ENCODE results near the gene SELENOV. TPM values are rescaled to one million over a fixed set of nuclear protein-coding genes. Genes with fewer than 3 reads are reported as not detected.
A peak's percentile ranks its signal among the peaks of the same experiment; 100 is the strongest.

SELENOV gene
- total and polyA plus RNA-seq, 9 of the 15 experiments (the other 6 are each of a cell fraction or from before 2014, with no cell fraction given): 0.04 to 0.09 (median 0.06) TPM; not detected in 4

- TF ChIP-seq TBL1XR1 (IDR thresholded peaks at IDR 0.05; ENCODE audit: low read length in 2 of 2) (no peak), ZNF584 (CRISPR knock-in tag; IDR thresholded peaks at IDR 0.05; ENCODE audit: low read depth) (no peak), NFIC (IDR thresholded peaks at IDR 0.05) (no peak), BDP1 (IDR thresholded peaks at IDR 0.05; ENCODE audit: insufficient read depth, insufficient read length) (no peak), PHTF2 (CRISPR knock-in tag; IDR thresholded peaks at IDR 0.05) (no peak), ZNF561 (CRISPR knock-in tag; conservative IDR thresholded peaks at IDR 0.05) (no peak), ZNF655 (CRISPR knock-in tag; IDR thresholded peaks at IDR 0.05) (no peak), JUND (IDR thresholded peaks at IDR 0.05; ENCODE audit: borderline replicate concordance, low read depth, low read length) (no peak), JUND (tag; IDR thresholded peaks at IDR 0.05; ENCODE audit: borderline replicate concordance, low read depth, low read length) (no peak), EHMT2 (IDR thresholded peaks at IDR 0.05) (no peak), ZBTB7A (IDR thresholded peaks at IDR 0.05; ENCODE audit: borderline replicate concordance, control insufficient read depth, low read depth, low read length) (peak; percentile 82; the same call in 1 of the 2 replicates), RBM39 (optimal IDR thresholded peaks at IDR 0.05; ENCODE audit: low read depth, low read length) (no peak), ZNF609 (CRISPR knock-in tag; IDR thresholded peaks at IDR 0.05; ENCODE audit: borderline replicate concordance) (no peak), NBN (IDR thresholded peaks at IDR 0.05; ENCODE audit: low read depth) (no peak), ZBTB8A (IDR thresholded peaks at IDR 0.05; ENCODE audit: partially characterized antibody) (no peak), ETV6 (IDR thresholded peaks at IDR 0.05; ENCODE audit: borderline replicate concordance in 1 of 2, low read depth in 2 of 2, low read length in 1 of 2) (no peak), ETV6 (CRISPR knock-in tag; IDR thresholded peaks at IDR 0.05; ENCODE audit: borderline replicate concordance) (no peak), SRF (CRISPR knock-in tag; IDR thresholded peaks at IDR 0.05) (no peak), ZBTB33 (CRISPR knock-in tag; IDR thresholded peaks at IDR 0.05) (no peak), HMG20A (CRISPR knock-in tag; conservative IDR thresholded peaks at IDR 0.05) (no peak), IFI16 (CRISPR knock-in tag; IDR thresholded peaks at IDR 0.05) (no peak)
These were observed 16.7 kb upstream of the SELENOV start (continued) for GRCh38 chr19:39497996-39498797.

All from K562 (cell line).